K562 (cell line): ENCODE results near the gene GCSH. TPM values are rescaled to one million over a fixed set of nuclear protein-coding genes. Genes with fewer than 3 reads are reported as not detected.

Source experiments
- ATAC-seq: fragments of 200-7000 bp; cut with Tn5 transposase; 3 replicates; pipeline ENCODE4 v1.9.1; 2020; ENCODE audit warnings: moderate library complexity
- BruUV-seq: library from RNA; stranded (reverse); fragments of 400-500 nt; replicated peaks from 2 replicates; lab custom pipeline; 2021; lab: Mats Ljungman, UMichigan
- CTCF ChIA-PET: fragments of 300-600 bp; formaldehyde crosslinking; extraction: SDS; loops from one replicate; lab custom pipeline; 2021; ENCODE audit warnings: low intra/inter-chr PET ratio; lab: Yijun Ruan, JAX
- POLR2A ChIA-PET: fragments of 300-600, 350-650 bp; sonication (Branson Sonifier 250); formaldehyde crosslinking; extraction: SDS; loops from one replicate; lab custom pipeline; 2021; ENCODE audit warnings: antibody characterized with exemption, inconsistent platforms; lab: Yijun Ruan, JAX
- DNase-seq, 4 experiments: peaks; one replicate each; pipeline versions ENCODE4 v3.0.0 to v3.0.0-alpha.2; 2011 to 2018; ENCODE audit warnings: low spot score in 3 of 4, mixed read lengths in 3 of 4; ENCODE audit errors: extremely low read depth in 1 of 4
- FAIRE-seq: peaks from 2 replicates; lab custom pipeline; 2011; peaks lifted over from hg19 to GRCh38; lab: Jason Lieb, UNC
- H2AFZ ChIP-seq: 2 replicates; pipeline ENCODE4 v1.6.0; 2011; ENCODE audit warnings: low read depth, low read length, control low read depth, inconsistent platforms
- H3K27ac ChIP-seq: fragments of 200-600 bp; 3 replicates; pipeline ENCODE4 v1.8.0; 2011; ENCODE audit warnings: low read depth, mild to moderate bottlenecking, control low read depth, inconsistent platforms, low read length, moderate library complexity, mixed read lengths; ENCODE audit errors: extremely low read depth
- H3K27me3 ChIP-seq, 2 experiments: fragments of 300-600 bp in 1 of 2; 2 replicates in 1 of 2; 3 replicates in 1 of 2; pipeline versions ENCODE4 v1.6.0 to v1.8.0; 2011; ENCODE audit warnings: inconsistent platforms in 2 of 2, low read length in 2 of 2, mild to moderate bottlenecking in 1 of 2, mixed read lengths in 1 of 2, moderate library complexity in 1 of 2; ENCODE audit not compliant: control insufficient read depth in 2 of 2, insufficient read depth in 2 of 2
- H3K36me3 ChIP-seq: fragments of 300-600 bp; 3 replicates; pipeline ENCODE4 v1.8.0; 2011; ENCODE audit warnings: mild to moderate bottlenecking, low read length, inconsistent platforms; ENCODE audit not compliant: control insufficient read depth, insufficient read depth
- H3K4me1 ChIP-seq, 2 experiments: fragments of 200-600 bp in 1 of 2; replicated peaks in 1 of 2; 2 replicates in 1 of 2; 3 replicates in 1 of 2; pipeline versions ENCODE4 v1.5.1 to v1.8.0; 2011; ENCODE audit warnings: inconsistent platforms in 2 of 2, low read length in 2 of 2, mild to moderate bottlenecking in 1 of 2, mixed read lengths in 1 of 2, moderate library complexity in 1 of 2; ENCODE audit not compliant: control insufficient read depth in 2 of 2, insufficient read depth in 2 of 2
- H3K4me2 ChIP-seq: 2 replicates; pipeline ENCODE4 v1.6.1; 2011; ENCODE audit warnings: low read length, control low read depth, inconsistent platforms, mixed read lengths; ENCODE audit not compliant: insufficient read depth
- H3K4me3 ChIP-seq: fragments of 200-600 bp; sonication (generic), shearing (Covaris generic); 2 replicates; pipeline ENCODE4 v1.5.1; 2016; ENCODE audit warnings: control low read depth, inconsistent platforms
- H3K79me2 ChIP-seq: fragments of 200-600 bp; 3 replicates; pipeline ENCODE4 v1.8.0; 2011; ENCODE audit warnings: low read length, inconsistent platforms; ENCODE audit not compliant: control insufficient read depth, insufficient read depth
- H3K9ac ChIP-seq, 2 experiments: 2 replicates each; pipeline versions ENCODE4 v1.6.0 to v1.6.1; 2011; ENCODE audit warnings: low read depth in 2 of 2, low read length in 2 of 2, control low read depth in 1 of 2, inconsistent platforms in 1 of 2, mild to moderate bottlenecking in 1 of 2, mixed read lengths in 1 of 2; ENCODE audit not compliant: insufficient read depth in 1 of 2
- H3K9me1 ChIP-seq: one replicate; pipeline ENCODE4 v1.6.0; 2011; ENCODE audit warnings: inconsistent platforms, mild to moderate bottlenecking, low read length, moderate library complexity; ENCODE audit not compliant: control insufficient read depth, insufficient read depth
- H3K9me3 ChIP-seq: replicated peaks from 2 replicates; pipeline ENCODE4 v1.5.1; 2011; ENCODE audit warnings: low read depth, low read length, inconsistent platforms; ENCODE audit not compliant: control insufficient read depth, insufficient read depth
- H4K20me1 ChIP-seq: replicated peaks from 2 replicates; pipeline ENCODE4 v1.6.1; 2011; ENCODE audit warnings: low read length, inconsistent platforms, mixed read lengths; ENCODE audit not compliant: control insufficient read depth, insufficient read depth
- ARNT ChIP-seq, 2 experiments: fragments of 450-650 bp; IDR thresholded peaks; 2 replicates each; pipeline ENCODE4 v1.6.1; 2016; ENCODE audit warnings: mild to moderate bottlenecking in 1 of 2
- ZNF740 ChIP-seq, 3 experiments: fragments of 200-800 bp in 1 of 3; sonication (Bioruptor generic) in 1 of 3; sonication (generic) in 1 of 3; formaldehyde crosslinking in 1 of 3; IDR thresholded peaks; 2 replicates each; pipeline versions ENCODE4 v1.6.1 to v1.8.0; 2016 to 2022; ENCODE audit warnings: mild to moderate bottlenecking in 2 of 3, missing compliant biosample characterization in 2 of 3, missing genetic modification characterization in 2 of 3, missing genetic modification reagents in 1 of 3
- WGBS: fragments of 100-300 bp; shearing (Covaris generic); methylation state at CpG from one replicate; pipeline ENCODE4 v1.1.6; 2016; ENCODE audit warnings: low coverage, mixed read lengths; ENCODE audit not compliant: insufficient coverage; ENCODE audit errors: missing lambda C conversion rate; 5-methylcytosine and 5-hydroxymethylcytosine counted together
- in situ Hi-C: fragments of 300-500 bp; cut with MboI; formaldehyde crosslinking; loops from 4 replicates; pipeline ENCODE4 v1.15.0; 2018; ENCODE audit warnings: inconsistent platforms, mixed read lengths
- intact Hi-C: fragments of 100-400 bp; cut with micrococcal nuclease; formaldehyde crosslinking; loops from 2 replicates; pipeline ENCODE4 v1.14.2; 2022
- polyA plus RNA-seq, 8 experiments: library from polyadenylated mRNA; depleted of rRNA in 4 of 8; stranded (reverse) in 5 of 8; unstranded in 3 of 8; fragments of >200 nt; fragmentation: Nextera tagmentation in 2 of 8; fragmentation: Illumina TruSeq in 1 of 8; extraction: Ambion mirVana in 2 of 8; extraction: Trizol in 1 of 8; gene quantifications; 2 replicates each; pipeline versions ENCODE4 v1.2.1 to v1.2.3, GENCODE V29; 2011 to 2014; ENCODE audit warnings: inconsistent platforms in 1 of 8, missing spikeins in 1 of 8
- total RNA-seq, 7 experiments: library from RNA; depleted of rRNA in 6 of 7; stranded (reverse); fragments of >200 nt in 6 of 7; fragmentation: Illumina TruSeq in 2 of 7; extraction: Trizol in 2 of 7; gene quantifications; 2 replicates each; pipeline versions ENCODE4 v1.2.1 to v1.2.3, GENCODE V29; 2011 to 2021; ENCODE audit warnings: low replicate concordance in 1 of 7

Gene GCSH
- total and polyA plus RNA-seq, 9 of the 15 experiments (the other 6 are each of a cell fraction or from before 2014, with no cell fraction given) = 35.0 to 121 (median 89.0) TPM

DNA sequence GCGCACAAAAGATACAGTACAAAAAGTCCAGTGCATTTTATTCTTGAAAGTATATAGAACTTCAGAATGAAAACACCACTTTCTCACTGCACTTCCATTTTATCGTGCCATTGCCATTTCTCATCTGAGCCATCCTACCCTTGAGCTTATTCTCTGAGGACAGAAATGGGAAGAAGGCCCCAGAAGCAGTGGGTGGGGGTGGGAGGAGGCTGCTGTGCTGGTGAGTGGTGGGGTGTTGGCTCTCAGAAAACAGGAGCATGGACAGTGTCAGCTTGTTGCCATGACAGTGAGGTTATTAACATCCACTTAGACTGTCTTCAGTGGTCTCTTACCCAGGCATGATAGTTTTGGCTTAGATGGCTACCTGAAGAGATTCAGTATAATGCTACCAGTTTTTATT lies 56.1 kb downstream of the GCSH start:
- ATAC-seq (no peak), FAIRE-seq (no peak), DNase-seq (no peak)
- WGBS = 95% methylated on average over 2 of the region's 2 CpGs
- H3K9me1 ChIP-seq = no peaks in the 10 kb centered on the region
- H3K4me1 ChIP-seq = peaks cover 9 to 14% of the 10 kb centered on the region in 2 experiments
- H3K4me3 ChIP-seq = no peak overlapping the region
- intact Hi-C loops = no loop called here
- no peak overlapping the region for H3K4me2 ChIP-seq
- in situ Hi-C loops = no loop called here
- TF ChIP-seq ARNT (IDR thresholded peaks at IDR 0.05) (no peak), ZNF740 (CRISPR knock-in tag; IDR thresholded peaks at IDR 0.05) (no peak), ZNF740 (tag; IDR thresholded peaks at IDR 0.05) (0 out of 4 replicates have a peak, but pooled peaks of 1 of the 2 experiments have one; percentile 23)
- no peaks in the 10 kb centered on the region for H3K9me3 ChIP-seq
- no peaks in the 10 kb centered on the region for H3K27me3 ChIP-seq
- H4K20me1 ChIP-seq = no peaks in the 10 kb centered on the region; the same call in 1 of the 2 replicates
- POLR2A ChIA-PET = no interaction called here
- H3K36me3 ChIP-seq = peaks cover 77% of the 10 kb centered on the region
- no peak overlapping the region for H3K27ac ChIP-seq
- H2AFZ ChIP-seq = no peak overlapping the region
- peaks cover 28% of the 10 kb centered on the region for H3K79me2 ChIP-seq
- H3K9ac ChIP-seq = no peak overlapping the region
- CTCF ChIA-PET = no interaction called here
- BruUV-seq = no TSS peak
